Measurements from ENCODE around the gene ARHGEF7.

Gene ARHGEF7

DNA sequence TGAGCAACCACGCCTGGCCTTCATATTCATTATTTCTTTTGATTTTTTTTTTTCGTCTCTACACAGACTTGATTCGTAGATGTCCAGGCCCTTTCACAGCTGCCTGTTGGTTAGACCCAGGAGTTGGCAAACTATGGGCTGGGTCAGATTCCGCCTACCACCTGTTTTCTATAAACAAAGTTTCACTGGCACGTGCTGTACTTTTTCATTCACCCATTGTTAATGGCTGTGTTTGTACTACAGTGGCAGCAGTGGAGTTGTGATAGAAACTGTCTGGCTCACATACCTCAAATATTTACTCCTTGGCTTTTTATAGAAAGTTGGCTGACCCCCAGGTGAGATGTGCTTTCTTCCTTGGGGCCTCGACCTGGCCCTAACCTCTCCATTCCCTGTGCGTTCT is 132.4 kb downstream of the ARHGEF7 start:
- TF ChIP-seq GATA3 (IDR thresholded peaks at IDR 0.05; ENCODE audit: low read depth, low read length) (no peak), GATA2 (IDR thresholded peaks at IDR 0.05; ENCODE audit: low read depth, low read length) (no peak)

DNA sequence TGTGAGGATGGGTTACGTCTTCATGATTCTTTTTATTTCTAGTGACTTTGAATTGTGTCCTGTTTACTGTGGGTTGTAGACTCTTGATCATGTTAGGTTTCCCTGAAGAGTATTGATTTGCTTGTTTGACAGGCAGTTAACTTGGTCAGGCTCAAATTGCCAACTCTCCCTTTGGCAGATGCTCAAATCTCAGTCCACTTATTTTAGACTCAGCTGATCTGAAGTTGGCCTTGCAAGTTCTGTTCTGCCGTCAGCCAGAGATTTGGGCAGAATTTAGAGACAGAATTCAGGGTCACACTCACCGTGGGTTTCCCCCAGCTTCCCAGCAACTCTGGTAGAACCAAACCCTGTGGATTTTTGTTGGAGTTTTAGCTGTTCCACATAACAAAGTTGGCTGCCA is 133.7 kb downstream of the ARHGEF7 start:
- no peak for TF ChIP-seq GATA2 (IDR thresholded peaks at IDR 0.05; ENCODE audit: low read depth, low read length)
- no peak for TF ChIP-seq GATA3 (IDR thresholded peaks at IDR 0.05; ENCODE audit: low read depth, low read length)

GRCh38 chr13:111249637-111250360 is 134.7 kb downstream of the ARHGEF7 start:
- TF ChIP-seq GATA2 (IDR thresholded peaks at IDR 0.05; ENCODE audit: low read depth, low read length) = no peak
- TF ChIP-seq GATA3 (IDR thresholded peaks at IDR 0.05; ENCODE audit: low read depth, low read length) = no peak

DNA sequence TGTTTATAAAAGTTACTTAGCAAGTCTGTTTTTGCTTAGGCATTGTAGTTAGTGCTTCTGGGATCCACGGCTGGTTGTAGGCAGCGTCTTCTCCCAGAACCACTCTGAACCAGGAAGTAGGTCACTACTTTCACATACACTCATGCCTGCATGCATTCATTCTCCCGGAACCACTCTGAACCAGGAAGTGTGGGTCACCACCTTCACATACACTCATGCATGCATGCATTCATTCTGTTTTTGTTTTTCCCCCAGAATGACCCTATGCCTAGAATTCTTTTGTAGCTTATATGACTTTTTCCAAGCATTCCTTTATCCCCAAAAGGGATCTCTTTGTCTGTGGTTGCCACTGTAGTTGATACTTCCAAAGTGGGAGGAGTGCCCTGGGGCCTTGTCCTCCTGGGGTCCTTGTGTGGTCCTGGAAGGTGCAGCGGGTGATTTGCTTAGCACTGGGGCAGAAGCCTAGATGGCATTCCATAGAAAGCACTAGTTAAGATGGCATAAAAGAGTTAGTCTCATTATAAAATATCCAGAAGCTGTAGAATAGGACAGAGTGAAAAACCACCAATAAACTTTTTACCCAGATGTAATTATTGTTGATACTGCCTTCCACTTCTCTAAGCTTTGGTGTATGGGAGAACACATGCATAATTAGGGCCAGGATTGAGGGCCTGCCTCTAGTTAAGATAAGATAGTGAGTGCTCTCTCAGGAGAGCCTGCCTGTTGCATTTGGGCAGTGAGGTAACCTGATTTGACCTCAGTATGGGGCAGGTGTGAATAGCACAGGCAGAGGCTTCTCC is 136.7 kb downstream of the ARHGEF7 start:
- TF ChIP-seq GATA2 (IDR thresholded peaks at IDR 0.05; ENCODE audit: low read depth, low read length) (no peak), GATA3 (IDR thresholded peaks at IDR 0.05; ENCODE audit: low read depth, low read length) (no peak)

GRCh38 chr13:111252446-111253364 is 137.6 kb downstream of the ARHGEF7 start:
- no peak for TF ChIP-seq GATA2 (IDR thresholded peaks at IDR 0.05; ENCODE audit: low read depth, low read length)
- TF ChIP-seq GATA3 (IDR thresholded peaks at IDR 0.05; ENCODE audit: low read depth, low read length) = no peak

GRCh38 chr13:111253365-111253872 is 138.3 kb downstream of the ARHGEF7 start:
- TF ChIP-seq GATA2 (IDR thresholded peaks at IDR 0.05; ENCODE audit: low read depth, low read length) (no peak), GATA3 (IDR thresholded peaks at IDR 0.05; ENCODE audit: low read depth, low read length) (no peak)

DNA sequence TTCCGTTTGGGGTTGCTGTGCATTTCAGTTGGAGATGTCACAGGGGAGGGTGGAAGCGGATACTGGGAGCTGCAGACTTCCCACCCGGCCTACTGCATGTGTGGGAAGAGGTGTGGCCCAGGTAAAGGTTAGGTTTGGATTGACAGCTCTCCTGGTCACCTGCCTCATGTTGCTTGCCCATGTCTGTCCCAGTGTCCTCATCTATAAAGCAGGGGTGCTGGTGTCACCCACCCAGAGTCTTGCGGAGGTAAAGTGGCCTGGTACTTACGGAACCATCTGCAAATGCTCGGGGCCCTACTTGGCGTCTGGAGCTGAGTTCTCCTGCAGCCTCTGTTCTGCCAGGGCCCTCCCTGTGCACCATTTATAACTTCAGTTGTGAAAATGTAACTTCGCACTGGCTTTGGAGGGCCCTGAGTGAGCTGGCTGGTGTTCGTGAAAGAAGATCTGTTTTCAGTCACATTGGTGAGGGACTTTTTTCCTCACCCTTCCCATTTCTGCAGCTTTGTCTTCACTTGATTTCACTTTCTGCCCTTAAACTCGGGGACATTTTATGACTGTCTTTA is 140.2 kb downstream of the ARHGEF7 start:
- no peak for TF ChIP-seq GATA2 (IDR thresholded peaks at IDR 0.05; ENCODE audit: low read depth, low read length)
- TF ChIP-seq GATA3 (IDR thresholded peaks at IDR 0.05; ENCODE audit: low read depth, low read length) = no peak

DNA sequence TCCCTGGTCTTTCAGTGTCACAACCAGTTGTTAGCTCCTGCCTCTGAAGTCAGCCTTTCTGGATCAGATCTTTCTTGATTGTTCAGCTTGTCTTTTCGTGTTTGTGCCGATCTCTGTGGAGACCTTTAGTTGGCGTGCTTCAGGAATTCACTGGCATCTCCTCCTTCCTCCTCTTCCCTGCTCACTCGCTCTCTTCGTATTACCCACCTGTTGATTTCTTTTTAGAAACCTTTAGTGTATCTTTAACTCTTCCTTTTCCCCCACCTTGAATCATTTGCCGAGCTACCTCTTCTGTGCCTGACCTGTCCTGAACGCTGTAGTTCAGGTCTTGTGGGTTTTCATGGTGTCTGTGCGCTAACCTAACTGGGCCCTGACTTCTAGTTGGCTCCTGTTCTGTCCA is 141.3 kb downstream of the ARHGEF7 start:
- TF ChIP-seq GATA2 (IDR thresholded peaks at IDR 0.05; ENCODE audit: low read depth, low read length) = no peak
- no peak for TF ChIP-seq GATA3 (IDR thresholded peaks at IDR 0.05; ENCODE audit: low read depth, low read length)

DNA sequence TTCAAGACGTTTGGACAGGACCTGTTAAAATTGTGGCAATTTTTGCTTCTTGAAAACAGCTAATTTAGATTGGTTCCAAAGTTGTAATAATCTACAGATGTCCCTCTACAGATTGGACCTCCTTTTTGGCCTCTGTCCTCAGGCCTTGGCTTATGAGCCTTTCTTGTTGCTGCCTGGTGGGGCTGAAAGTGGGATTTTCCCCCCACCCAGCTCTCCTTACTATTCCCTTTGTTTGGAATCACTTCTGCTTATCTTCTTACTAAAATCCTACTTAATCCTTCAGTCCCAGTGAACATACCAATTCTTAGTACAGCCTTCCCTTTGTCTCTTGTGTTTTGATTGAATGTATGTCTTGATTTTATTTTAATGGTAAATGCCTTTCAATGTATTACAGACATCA is 141.8 kb downstream of the ARHGEF7 start:
- no peak for TF ChIP-seq GATA2 (IDR thresholded peaks at IDR 0.05; ENCODE audit: low read depth, low read length)
- no peak for TF ChIP-seq GATA3 (IDR thresholded peaks at IDR 0.05; ENCODE audit: low read depth, low read length)

GRCh38 chr13:111258637-111259036 is 143.5 kb downstream of the ARHGEF7 start:
- TF ChIP-seq GATA2 (IDR thresholded peaks at IDR 0.05; ENCODE audit: low read depth, low read length) (no peak), GATA3 (IDR thresholded peaks at IDR 0.05; ENCODE audit: low read depth, low read length) (no peak)

- TF ChIP-seq GATA2 (IDR thresholded peaks at IDR 0.05; ENCODE audit: low read depth, low read length) = no peak
- TF ChIP-seq GATA3 (IDR thresholded peaks at IDR 0.05; ENCODE audit: low read depth, low read length) = no peak
These were observed 143.9 kb downstream of the ARHGEF7 start for GRCh38 chr13:111259058-111259457.

DNA sequence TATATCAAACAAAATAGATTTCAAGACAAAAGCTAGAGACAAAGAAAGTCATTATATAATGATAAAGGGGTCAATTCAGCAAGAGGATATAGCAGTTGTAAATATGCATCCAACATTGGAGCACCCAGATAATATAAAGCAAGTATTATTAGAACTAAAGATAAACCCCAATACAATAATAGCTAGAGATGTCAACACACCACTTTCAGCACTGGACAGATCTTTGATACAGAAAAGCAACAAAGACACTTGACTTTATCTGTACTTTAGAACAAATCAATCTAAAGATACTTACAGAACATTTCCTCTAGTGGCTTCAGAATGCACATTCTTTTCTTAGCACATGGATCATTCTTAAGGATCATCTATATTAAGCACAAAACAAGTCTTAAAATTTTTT is 146.2 kb downstream of the ARHGEF7 start:
- no peak for TF ChIP-seq GATA2 (IDR thresholded peaks at IDR 0.05; ENCODE audit: low read depth, low read length)
- TF ChIP-seq GATA3 (IDR thresholded peaks at IDR 0.05; ENCODE audit: low read depth, low read length) = no peak

DNA sequence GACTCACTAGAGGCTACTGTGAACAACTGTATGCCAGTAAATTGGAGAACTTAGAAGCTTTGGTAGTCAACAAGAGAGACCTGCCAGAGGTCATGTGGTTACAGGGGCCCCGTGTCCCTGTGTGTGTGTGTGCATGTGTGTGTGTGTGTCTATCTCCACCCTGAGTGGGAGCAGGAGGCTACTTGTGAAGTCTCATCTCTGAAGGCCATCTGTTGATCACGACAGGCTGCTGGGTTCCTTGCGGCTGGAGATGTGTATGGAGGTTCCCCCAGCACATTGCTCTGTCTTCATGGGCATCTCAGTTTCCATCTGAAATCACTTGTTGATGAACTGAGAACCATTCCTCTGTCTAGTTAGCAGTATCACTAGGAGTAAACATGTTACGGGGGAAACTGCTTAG is 147.2 kb downstream of the ARHGEF7 start:
- TF ChIP-seq GATA3 (IDR thresholded peaks at IDR 0.05; ENCODE audit: low read depth, low read length) (no peak), GATA2 (IDR thresholded peaks at IDR 0.05; ENCODE audit: low read depth, low read length) (no peak)

All from SH-SY5Y (cell line).